Measurements from ENCODE around the gene COLEC12. TPM values are rescaled to one million over a fixed set of nuclear protein-coding genes. Genes with fewer than 3 reads are reported as not detected.

The COLEC12 gene
- total RNA-seq, 1 donor from 2014 or later = not detected

DNA sequence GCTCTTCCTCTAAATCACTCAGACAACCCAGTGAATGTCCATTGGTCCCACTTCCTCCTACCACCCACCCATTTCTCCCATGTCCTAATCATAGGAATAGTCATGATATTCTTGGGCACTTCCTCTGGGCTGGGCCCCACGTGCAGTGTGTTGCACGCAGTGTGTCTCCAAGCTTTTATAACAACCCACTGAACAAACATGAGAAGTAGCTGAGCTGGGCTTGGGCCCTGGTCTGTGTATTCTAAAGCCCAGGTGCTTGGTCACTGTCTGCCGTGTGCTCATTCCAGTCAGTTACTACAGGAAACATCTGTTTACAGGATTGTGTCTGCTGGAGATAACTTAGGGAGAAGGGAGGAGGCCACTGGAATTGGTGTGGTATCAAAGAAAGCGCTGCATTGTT is 168.5 kb downstream of the COLEC12 start:
- no peaks in the 10 kb centered on the region for H3K36me3 Mint-ChIP-seq (ENCODE audit: low read depth)
- no peak overlapping the region for H3K4me3 Mint-ChIP-seq
- DNase-seq (ENCODE audit: low spot score) = no peak
- H3K27me3 Mint-ChIP-seq (ENCODE audit: insufficient read depth) = peaks cover 6% of the 10 kb centered on the region
- H3K9me3 Mint-ChIP-seq = no peaks in the 10 kb centered on the region
- intact Hi-C loops (cut with micrococcal nuclease) = no loop called here
- H3K4me1 Mint-ChIP-seq (ENCODE audit: low read depth) = no peaks in the 10 kb centered on the region
- no peak overlapping the region for H3K27ac Mint-ChIP-seq

DNA sequence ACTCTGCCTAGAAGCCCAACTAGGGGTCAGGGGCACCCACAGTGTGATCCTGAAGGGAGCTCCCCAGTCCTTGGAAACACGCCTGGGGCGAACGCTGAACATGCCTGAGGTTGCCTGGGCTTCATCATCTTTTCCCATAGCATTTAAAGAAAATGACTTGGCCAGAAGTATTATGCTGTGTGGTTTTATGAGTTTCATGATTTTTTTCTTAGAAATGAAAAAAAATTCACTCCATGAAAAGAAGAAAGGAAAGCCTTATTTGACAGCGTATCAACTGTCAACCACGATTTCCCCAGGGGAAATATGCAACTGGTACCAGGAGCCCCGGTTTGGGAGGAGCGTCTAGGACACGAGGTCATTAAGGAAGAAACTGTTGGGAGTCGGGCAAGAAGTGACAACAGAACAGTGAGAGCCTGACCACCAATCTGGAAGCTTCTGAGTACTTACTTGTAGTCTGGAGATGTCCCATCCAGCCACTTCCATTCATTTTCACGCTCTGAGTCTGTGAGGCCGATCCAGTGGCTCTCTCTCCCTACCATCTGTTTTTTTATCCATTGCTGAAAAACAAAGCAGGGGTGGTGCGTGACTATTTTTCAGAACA is 169.2 kb downstream of the COLEC12 start:
- Mint-ChIP-seq H3K27ac (no peak overlapping the region), H3K36me3 (ENCODE audit: low read depth) (no peaks in the 10 kb centered on the region), H3K4me1 (ENCODE audit: low read depth) (no peaks in the 10 kb centered on the region), H3K4me3 (no peak overlapping the region), H3K27me3 (ENCODE audit: insufficient read depth) (peaks cover 4% of the 10 kb centered on the region), H3K9me3 (no peaks in the 10 kb centered on the region)
- intact Hi-C loops (cut with micrococcal nuclease) = no loop called here
- DNase-seq (ENCODE audit: low spot score) = no peak

DNA sequence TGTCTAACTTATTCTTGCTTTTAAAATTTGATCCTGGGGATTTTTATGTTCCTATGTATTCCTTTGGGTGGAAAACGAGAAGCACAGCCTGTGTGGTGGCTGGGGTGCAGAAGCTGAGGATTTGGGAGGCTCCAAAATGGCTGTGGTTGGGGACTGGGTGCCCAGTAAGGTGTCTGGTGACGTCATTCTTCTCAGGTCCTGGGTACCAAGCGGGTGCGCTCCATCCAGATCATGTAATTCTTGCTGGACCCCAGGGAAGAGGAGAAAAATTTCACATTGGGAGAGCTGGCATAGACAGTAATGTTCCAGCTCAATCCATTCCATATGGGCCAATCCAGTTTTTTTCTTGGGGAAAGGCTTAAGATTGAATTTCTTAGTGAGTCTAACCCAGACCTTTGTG is 171.6 kb downstream of the COLEC12 start:
- peaks cover 4% of the 10 kb centered on the region for H3K27me3 Mint-ChIP-seq (ENCODE audit: insufficient read depth)
- intact Hi-C loops (cut with micrococcal nuclease) = no loop called here
- no peak overlapping the region for H3K27ac Mint-ChIP-seq
- no peaks in the 10 kb centered on the region for H3K36me3 Mint-ChIP-seq (ENCODE audit: low read depth)
- no peak overlapping the region for H3K4me3 Mint-ChIP-seq
- no peak for DNase-seq (ENCODE audit: low spot score)
- H3K4me1 Mint-ChIP-seq (ENCODE audit: low read depth) = no peaks in the 10 kb centered on the region
- no peaks in the 10 kb centered on the region for H3K9me3 Mint-ChIP-seq

DNA sequence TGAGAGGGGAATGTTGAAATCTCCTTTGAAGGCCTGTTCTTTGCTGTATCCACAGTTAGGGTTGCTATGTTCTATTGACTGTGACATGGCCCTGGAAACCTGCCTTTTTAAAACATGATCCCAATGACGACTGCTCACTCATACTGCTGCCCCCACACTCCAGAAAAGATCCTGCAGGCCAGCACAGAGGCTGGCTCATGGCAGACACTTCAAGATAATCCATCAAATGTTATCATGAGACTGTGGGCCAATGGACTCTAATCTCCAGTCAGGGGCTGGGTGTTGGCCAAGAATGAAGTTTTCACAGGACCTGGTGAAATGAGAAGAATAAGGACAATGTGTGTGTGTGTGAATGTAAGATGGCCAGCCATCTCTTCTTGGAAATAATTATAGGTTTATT is 173.7 kb downstream of the COLEC12 start:
- Mint-ChIP-seq H3K27me3 (ENCODE audit: insufficient read depth) (peaks cover 1% of the 10 kb centered on the region), H3K27ac (no peak overlapping the region), H3K9me3 (no peaks in the 10 kb centered on the region), H3K4me3 (no peak overlapping the region), H3K36me3 (ENCODE audit: low read depth) (no peaks in the 10 kb centered on the region), H3K4me1 (ENCODE audit: low read depth) (peaks cover 9% of the 10 kb centered on the region)
- DNase-seq (ENCODE audit: low spot score) = no peak
- intact Hi-C loops (cut with micrococcal nuclease) = no loop called here

DNA sequence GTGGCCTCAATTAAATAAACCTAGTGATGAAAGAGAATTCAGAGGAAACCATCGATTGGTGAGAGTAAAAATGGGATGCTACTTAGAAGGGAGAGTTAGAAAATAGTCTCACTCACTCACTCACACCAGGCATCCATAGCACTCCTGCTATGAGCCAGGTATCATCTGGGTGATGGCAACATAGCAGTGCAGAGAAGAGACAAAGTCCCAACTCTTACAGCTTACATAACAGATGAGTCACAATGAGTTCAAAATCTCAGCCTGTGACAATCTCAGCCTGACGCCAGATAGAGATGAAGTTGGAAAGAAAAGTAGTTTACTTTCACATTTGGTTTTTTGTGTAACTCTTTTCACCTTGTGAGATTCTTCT is 177.3 kb downstream of the COLEC12 start:
- peaks cover 10% of the 10 kb centered on the region for H3K4me1 Mint-ChIP-seq (ENCODE audit: low read depth)

DNA sequence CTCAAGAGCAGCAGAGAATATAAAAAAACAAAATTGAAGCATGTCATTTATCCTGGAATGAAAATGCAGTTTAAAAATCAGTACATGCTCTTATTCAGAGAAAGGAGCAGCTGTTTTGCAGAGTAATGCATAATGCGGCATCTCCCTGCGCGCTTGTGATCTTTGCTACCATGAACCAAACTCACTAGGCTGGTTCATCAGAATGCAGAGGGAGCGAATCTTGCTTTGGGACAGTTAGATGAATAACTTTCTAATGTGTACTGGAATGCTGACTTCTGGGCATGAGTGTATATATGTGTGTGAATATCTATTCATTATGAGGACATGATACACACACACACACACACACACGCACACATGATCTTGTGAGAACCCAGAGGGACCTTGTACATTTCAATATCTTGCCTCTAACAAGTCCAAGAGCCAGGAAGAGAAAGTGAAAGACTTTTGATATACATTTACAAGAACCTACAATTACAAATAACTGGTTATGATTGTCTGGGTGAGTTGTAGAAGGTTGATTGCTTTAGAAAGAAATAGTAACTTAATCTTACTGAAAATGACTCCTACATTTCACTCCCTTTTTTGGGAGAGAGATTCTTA is 178.5 kb downstream of the COLEC12 start:
- H3K36me3 Mint-ChIP-seq (ENCODE audit: low read depth) = no peaks in the 10 kb centered on the region
- intact Hi-C loops (cut with micrococcal nuclease) = no loop called here
- no peak overlapping the region for H3K27ac Mint-ChIP-seq
- no peaks in the 10 kb centered on the region for H3K9me3 Mint-ChIP-seq
- peak overlapping the region; percentile 19 for H3K4me3 Mint-ChIP-seq
- H3K4me1 Mint-ChIP-seq (ENCODE audit: low read depth) = peaks cover 10% of the 10 kb centered on the region
- DNase-seq (ENCODE audit: low spot score) = no peak
- H3K27me3 Mint-ChIP-seq (ENCODE audit: insufficient read depth) = no peaks in the 10 kb centered on the region

More for the DNA sequence above, 177.3 kb downstream of the COLEC12 start:
- intact Hi-C loops (cut with micrococcal nuclease) = no loop called here
- DNase-seq (ENCODE audit: low spot score) = no peak
- Mint-ChIP-seq H3K4me3 (no peak overlapping the region), H3K9me3 (no peaks in the 10 kb centered on the region), H3K27me3 (ENCODE audit: insufficient read depth) (no peaks in the 10 kb centered on the region), H3K27ac (no peak overlapping the region), H3K36me3 (ENCODE audit: low read depth) (no peaks in the 10 kb centered on the region)

DNA sequence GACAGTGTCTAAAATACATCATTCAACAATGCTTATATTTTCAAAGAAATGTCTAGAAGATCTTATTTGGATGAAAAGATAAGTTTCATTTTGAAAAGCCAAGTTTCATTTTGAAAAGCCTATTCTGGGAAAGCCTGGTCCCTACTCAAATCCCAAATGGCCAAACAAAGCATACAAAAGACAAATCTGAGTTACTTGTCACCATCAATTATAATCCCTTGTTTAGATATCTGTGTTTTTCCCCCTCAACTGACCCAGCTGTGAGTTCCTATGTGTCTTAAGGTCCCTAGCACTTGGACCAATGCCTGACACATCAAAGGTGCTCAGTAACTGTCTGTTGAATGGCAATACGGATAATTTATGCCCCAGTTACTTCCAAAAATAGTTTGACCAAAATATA is 180.3 kb downstream of the COLEC12 start:
- no peak overlapping the region for H3K4me3 Mint-ChIP-seq
- H3K4me1 Mint-ChIP-seq (ENCODE audit: low read depth) = peaks cover 10% of the 10 kb centered on the region
- H3K36me3 Mint-ChIP-seq (ENCODE audit: low read depth) = no peaks in the 10 kb centered on the region
- no peak overlapping the region for H3K27ac Mint-ChIP-seq
- no peaks in the 10 kb centered on the region for H3K27me3 Mint-ChIP-seq (ENCODE audit: insufficient read depth)
- intact Hi-C loops (cut with micrococcal nuclease) = no loop called here
- H3K9me3 Mint-ChIP-seq = no peaks in the 10 kb centered on the region
- DNase-seq (ENCODE audit: low spot score) = no peak

DNA sequence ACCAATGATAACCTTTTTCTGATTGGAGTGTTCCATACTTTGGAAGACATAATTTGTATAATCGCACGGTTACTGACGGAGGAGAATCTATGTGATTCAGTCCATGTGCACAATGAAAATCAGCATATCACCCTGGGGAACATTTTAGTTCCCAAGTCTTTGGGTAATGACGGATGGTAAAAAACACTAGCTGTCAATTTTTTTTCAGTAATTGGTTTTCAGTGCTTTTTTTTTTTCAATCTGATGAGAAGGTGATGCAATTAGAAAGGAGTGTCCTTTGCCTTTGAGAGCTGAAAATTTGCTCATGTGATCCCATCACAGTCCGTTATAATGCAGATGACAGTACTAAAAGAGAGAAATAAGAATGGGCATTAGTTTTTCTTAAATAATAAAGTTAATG is 180.8 kb downstream of the COLEC12 start:
- Mint-ChIP-seq H3K4me3 (no peak overlapping the region), H3K9me3 (no peaks in the 10 kb centered on the region), H3K27ac (no peak overlapping the region), H3K27me3 (ENCODE audit: insufficient read depth) (no peaks in the 10 kb centered on the region), H3K36me3 (ENCODE audit: low read depth) (no peaks in the 10 kb centered on the region), H3K4me1 (ENCODE audit: low read depth) (peaks cover 10% of the 10 kb centered on the region)
- intact Hi-C loops (cut with micrococcal nuclease) = no loop called here
- DNase-seq (ENCODE audit: low spot score) = no peak

DNA sequence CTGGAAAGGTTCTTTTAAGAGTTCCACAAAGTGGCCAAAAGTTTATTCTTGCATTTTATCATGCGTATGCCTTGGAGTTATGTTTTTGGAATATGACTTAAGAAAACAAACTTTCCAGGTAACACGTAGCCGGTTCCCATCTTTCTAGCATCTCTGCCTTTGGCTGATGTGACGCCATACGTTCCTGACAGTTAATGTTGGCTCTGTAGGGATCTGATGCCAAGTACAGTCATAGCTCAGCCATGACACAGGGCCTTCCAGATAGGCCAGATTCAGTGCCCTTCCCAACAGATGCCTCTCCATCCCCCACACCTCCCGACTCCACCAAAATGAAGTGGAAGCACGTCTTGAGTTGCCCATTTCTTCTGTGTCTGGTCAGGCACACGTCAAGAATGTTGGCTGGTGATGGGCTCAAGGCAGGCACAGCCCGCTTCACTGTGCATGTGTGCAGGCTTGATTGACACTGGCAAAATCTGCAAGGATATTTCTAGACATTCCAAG is 181.7 kb downstream of the COLEC12 start:
- Mint-ChIP-seq H3K27me3 (ENCODE audit: insufficient read depth) (no peaks in the 10 kb centered on the region), H3K4me3 (no peak overlapping the region), H3K36me3 (ENCODE audit: low read depth) (no peaks in the 10 kb centered on the region), H3K27ac (no peak overlapping the region), H3K4me1 (ENCODE audit: low read depth) (peaks cover 10% of the 10 kb centered on the region), H3K9me3 (no peaks in the 10 kb centered on the region)
- intact Hi-C loops (cut with micrococcal nuclease) = no loop called here
- DNase-seq (ENCODE audit: low spot score) = no peak

DNA sequence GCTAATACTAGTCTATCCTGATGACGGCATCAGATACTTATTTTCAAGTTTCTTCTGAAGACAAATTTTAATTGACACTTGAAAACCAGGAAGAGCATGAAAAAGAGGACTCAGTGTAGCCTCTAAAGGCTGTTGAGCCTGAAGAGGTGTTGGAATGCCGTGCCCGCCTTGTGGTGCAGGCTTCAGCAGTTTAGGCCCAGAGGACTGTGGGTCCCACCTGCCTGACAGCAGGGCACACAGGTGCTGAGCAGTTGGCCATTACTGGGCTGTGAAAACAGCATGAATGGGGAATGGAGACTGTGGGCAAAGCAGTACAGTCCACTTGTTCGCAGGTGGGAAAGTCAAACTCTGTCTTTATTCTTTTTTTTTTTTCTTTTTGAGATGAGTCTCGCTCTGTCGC is 182.9 kb downstream of the COLEC12 start:
- no peak for DNase-seq (ENCODE audit: low spot score)
- Mint-ChIP-seq H3K27me3 (ENCODE audit: insufficient read depth) (no peaks in the 10 kb centered on the region), H3K9me3 (no peaks in the 10 kb centered on the region), H3K36me3 (ENCODE audit: low read depth) (no peaks in the 10 kb centered on the region), H3K4me3 (no peak overlapping the region), H3K27ac (no peak overlapping the region), H3K4me1 (ENCODE audit: low read depth) (peaks cover 8% of the 10 kb centered on the region)
- intact Hi-C loops (cut with micrococcal nuclease) = no loop called here

DNA sequence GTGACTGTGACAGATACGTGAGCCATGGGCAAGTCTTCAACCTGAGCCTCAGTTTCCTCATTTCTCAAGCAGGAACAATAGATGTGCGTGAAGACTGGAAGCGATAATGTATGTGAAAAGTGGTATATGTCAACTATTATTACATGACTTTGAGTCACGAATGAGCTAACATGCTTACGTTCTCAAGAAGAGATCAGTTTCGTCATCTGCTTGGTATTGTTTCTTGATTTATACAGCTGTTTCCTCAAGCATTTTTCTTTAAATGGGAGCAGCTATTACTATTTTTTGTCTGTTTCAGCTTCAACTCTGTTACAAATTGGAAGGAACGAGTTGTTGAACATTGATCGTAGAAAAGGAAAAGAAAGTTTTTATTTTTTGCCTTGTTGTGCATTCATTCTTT is 184.1 kb downstream of the COLEC12 start:
- Mint-ChIP-seq H3K27ac (no peak overlapping the region), H3K36me3 (ENCODE audit: low read depth) (no peaks in the 10 kb centered on the region), H3K4me3 (no peak overlapping the region), H3K27me3 (ENCODE audit: insufficient read depth) (no peaks in the 10 kb centered on the region), H3K9me3 (no peaks in the 10 kb centered on the region), H3K4me1 (ENCODE audit: low read depth) (no peaks in the 10 kb centered on the region)
- intact Hi-C loops (cut with micrococcal nuclease) = no loop called here
- DNase-seq (ENCODE audit: low spot score) = no peak

DNA sequence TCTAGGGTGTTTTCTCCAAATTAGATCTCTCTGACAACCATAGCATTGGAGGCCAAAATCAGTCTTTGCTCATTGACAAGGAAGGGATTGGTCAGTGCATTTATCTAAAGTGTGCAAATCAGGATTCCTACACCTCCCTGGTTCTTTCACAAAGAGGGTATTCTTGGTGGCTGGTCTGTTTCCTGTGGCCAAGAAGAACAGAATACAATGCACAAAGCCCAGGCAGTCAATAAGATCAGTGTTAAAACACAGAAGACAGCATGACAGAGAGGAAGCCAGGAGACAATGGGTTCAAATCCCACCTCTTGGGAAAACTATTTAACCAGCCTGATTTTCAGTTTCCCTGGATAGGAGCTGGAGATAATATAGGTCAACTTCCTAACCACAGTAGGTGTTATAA is 186.6 kb downstream of the COLEC12 start:
- H3K27me3 Mint-ChIP-seq (ENCODE audit: insufficient read depth) = peaks cover 2% of the 10 kb centered on the region
- DNase-seq (ENCODE audit: low spot score) = no peak
- no peak overlapping the region for H3K4me3 Mint-ChIP-seq
- intact Hi-C loops (cut with micrococcal nuclease) = no loop called here
- H3K4me1 Mint-ChIP-seq (ENCODE audit: low read depth) = no peaks in the 10 kb centered on the region
- H3K27ac Mint-ChIP-seq = no peak overlapping the region
- no peaks in the 10 kb centered on the region for H3K9me3 Mint-ChIP-seq
- H3K36me3 Mint-ChIP-seq (ENCODE audit: low read depth) = no peaks in the 10 kb centered on the region

DNA sequence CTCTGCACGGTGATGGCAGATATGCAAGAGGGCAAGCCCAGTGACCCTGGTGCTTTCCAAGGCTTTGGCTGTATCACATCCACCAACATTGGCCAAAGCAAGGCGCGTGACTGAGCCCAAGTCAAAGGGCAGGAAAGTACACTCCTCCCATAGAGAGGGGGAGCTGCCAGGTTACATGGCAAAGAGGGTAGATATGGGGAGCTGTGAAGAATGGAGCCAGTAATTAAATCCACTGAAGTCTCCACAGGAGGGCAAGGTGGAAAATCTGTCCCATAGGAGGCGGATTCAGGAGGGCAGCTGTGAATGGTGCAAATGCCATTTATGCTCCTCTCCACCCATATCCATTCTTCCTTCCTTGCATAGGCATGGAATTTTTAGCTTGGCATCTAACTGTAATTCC is 188.1 kb downstream of the COLEC12 start:
- intact Hi-C loops (cut with micrococcal nuclease) = no loop called here
- DNase-seq (ENCODE audit: low spot score) = no peak
- H3K4me1 Mint-ChIP-seq (ENCODE audit: low read depth) = no peaks in the 10 kb centered on the region
- H3K36me3 Mint-ChIP-seq (ENCODE audit: low read depth) = no peaks in the 10 kb centered on the region
- peaks cover 2% of the 10 kb centered on the region for H3K27me3 Mint-ChIP-seq (ENCODE audit: insufficient read depth)
- no peaks in the 10 kb centered on the region for H3K9me3 Mint-ChIP-seq
- no peak overlapping the region for H3K27ac Mint-ChIP-seq
- no peak overlapping the region for H3K4me3 Mint-ChIP-seq

DNA sequence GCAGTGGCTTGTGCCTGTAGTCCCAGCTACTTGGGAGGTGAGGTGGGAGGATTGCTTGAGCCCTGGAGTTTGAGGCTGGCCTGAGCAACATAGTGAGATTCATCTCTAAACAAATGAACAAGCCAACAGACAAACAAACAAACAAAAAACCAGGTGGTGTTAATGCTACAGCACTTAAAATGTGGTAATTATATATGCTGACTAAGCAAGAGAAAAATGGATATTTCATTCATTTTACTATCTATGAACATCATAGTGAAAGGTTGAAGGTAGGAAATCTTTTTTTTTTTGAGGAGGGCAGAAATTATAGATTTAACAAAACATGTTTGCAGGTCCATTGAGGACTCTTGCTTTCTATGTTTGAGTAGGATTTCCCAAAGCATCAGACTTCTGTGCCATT is 190.5 kb downstream of the COLEC12 start:
- no peaks in the 10 kb centered on the region for H3K9me3 Mint-ChIP-seq
- no peak overlapping the region for H3K27ac Mint-ChIP-seq
- no peak overlapping the region for H3K4me3 Mint-ChIP-seq
- no peaks in the 10 kb centered on the region for H3K36me3 Mint-ChIP-seq (ENCODE audit: low read depth)
- intact Hi-C loops (cut with micrococcal nuclease) = no loop called here
- no peaks in the 10 kb centered on the region for H3K4me1 Mint-ChIP-seq (ENCODE audit: low read depth)
- DNase-seq (ENCODE audit: low spot score) = no peak
- H3K27me3 Mint-ChIP-seq (ENCODE audit: insufficient read depth) = peaks cover 4% of the 10 kb centered on the region
